A549 (cell line): ENCODE data around the gene DPP7. TPM values are rescaled to one million over a fixed set of nuclear protein-coding genes. Genes with fewer than 3 reads are reported as not detected.

Experiments
- ATAC-seq, 2 experiments: fragments of 200-7000 bp in 1 of 2; fragments of >200 bp in 1 of 2; cut with Nextera tagmentation in 1 of 2; cut with Tn5 transposase in 1 of 2; 3 replicates each; pipeline versions ENCODE4 v1.8.0 to v1.9.1; 2018 to 2020; ENCODE audit warnings: mild to moderate bottlenecking in 1 of 2, moderate library complexity in 1 of 2
- CTCF ChIA-PET: fragments of 300-600 bp; sonication (Branson Sonifier 250); formaldehyde crosslinking; extraction: SDS; loops from one replicate; lab custom pipeline; 2021; ENCODE audit warnings: antibody characterized with exemption, inconsistent platforms; lab: Yijun Ruan, JAX
- POLR2A ChIA-PET: fragments of 350-600 bp; formaldehyde crosslinking; extraction: SDS; loops from one replicate; lab custom pipeline; 2021; ENCODE audit warnings: antibody characterized with exemption, inconsistent platforms; lab: Yijun Ruan, JAX
- DNase-seq, 2 experiments: peaks; one replicate each; pipeline versions ENCODE4 v3.0.0 to v3.0.0-alpha.2; 2011 to 2016; ENCODE audit warnings: low read depth in 1 of 2, low spot score in 1 of 2
- FAIRE-seq: peaks from 2 replicates; lab custom pipeline; 2011; peaks lifted over from hg19 to GRCh38; lab: Jason Lieb, UNC
- H3K27ac ChIP-seq, 2 experiments: fragments of >200 bp; sonication (Bioruptor Twin); formaldehyde crosslinking; 3 replicates each; pipeline ENCODE4 v1.5.1; 2016 to 2017
- H3K4me1 ChIP-seq: fragments of >200 bp; sonication (Bioruptor Twin); formaldehyde crosslinking; 3 replicates; pipeline ENCODE4 v1.6.1; 2016
- H3K4me2 ChIP-seq: fragments of >200 bp; sonication (Bioruptor Twin); formaldehyde crosslinking; 3 replicates; pipeline ENCODE4 v1.6.1; 2016
- H3K4me3 ChIP-seq: fragments of >200 bp; sonication (Bioruptor Twin); formaldehyde crosslinking; 3 replicates; pipeline ENCODE4 v1.5.1; 2016
- H3K9me3 ChIP-seq: fragments of >200 bp; sonication (Bioruptor Twin); formaldehyde crosslinking; 3 replicates; pipeline ENCODE4 v1.6.1; 2016
- BHLHE40 ChIP-seq: IDR thresholded peaks from 2 replicates; pipeline ENCODE4 v1.6.1; 2012; ENCODE audit warnings: low read depth, low read length, inconsistent platforms
- CBX2 ChIP-seq: fragments of 200-600 bp; sonication (generic); IDR thresholded peaks from 2 replicates; pipeline ENCODE4 v1.6.1; 2016; ENCODE audit warnings: low read depth, mild to moderate bottlenecking, borderline replicate concordance
- CEBPB ChIP-seq, 2 experiments: fragments of >200 bp in 1 of 2; sonication (Bioruptor Twin) in 1 of 2; formaldehyde crosslinking in 1 of 2; IDR thresholded peaks; 2 replicates each; pipeline ENCODE4 v1.6.1; 2012 to 2016
- CHD4 ChIP-seq: fragments of 200-600 bp; sonication (generic); IDR thresholded peaks from 2 replicates; pipeline ENCODE4 v1.6.1; 2016; ENCODE audit warnings: antibody characterized with exemption, mild to moderate bottlenecking, borderline replicate concordance
- EHMT2 ChIP-seq: fragments of 200-600 bp; sonication (generic); IDR thresholded peaks from 2 replicates; pipeline ENCODE4 v1.6.1; 2016; ENCODE audit warnings: antibody characterized with exemption, low read depth, mild to moderate bottlenecking, moderate library complexity
- ESRRA ChIP-seq: fragments of 150-350 bp; IDR thresholded peaks from 2 replicates; pipeline ENCODE4 v1.6.1; 2014; ENCODE audit warnings: mild to moderate bottlenecking, low read length, borderline replicate concordance
- FOSB ChIP-seq: fragments of 250-450 bp; sonication (Bioruptor Pico); IDR thresholded peaks from 2 replicates; pipeline ENCODE4 v1.5.0; 2020; ENCODE audit warnings: mild to moderate bottlenecking, moderate library complexity
- FOXS1 ChIP-seq: fragments of 250-450 bp; sonication (Bioruptor Pico); IDR thresholded peaks from 2 replicates; pipeline ENCODE4 v1.5.0; 2020; ENCODE audit warnings: mild to moderate bottlenecking, moderate library complexity
- GATA3 ChIP-seq: IDR thresholded peaks from 2 replicates; pipeline ENCODE4 v1.6.1; 2012; ENCODE audit warnings: borderline replicate concordance
- HDAC2 ChIP-seq: fragments of 200-600 bp; sonication (generic); IDR thresholded peaks from 2 replicates; pipeline ENCODE4 v1.6.1; 2016
- HES2 ChIP-seq: fragments of >200 bp; sonication (Bioruptor Twin); formaldehyde crosslinking; IDR thresholded peaks from 2 replicates; pipeline ENCODE4 v1.6.1; 2016
- HEYL ChIP-seq: fragments of 250-450 bp; sonication (Bioruptor Pico); IDR thresholded peaks from 2 replicates; pipeline ENCODE4 v1.8.0; 2021; ENCODE audit warnings: mild to moderate bottlenecking, moderate library complexity
- HOXA7 ChIP-seq: fragments of 250-450 bp; sonication (Bioruptor Pico); IDR thresholded peaks from 2 replicates; pipeline ENCODE4 v1.5.0; 2020; ENCODE audit warnings: mild to moderate bottlenecking, moderate library complexity
- HOXB5 ChIP-seq: fragments of 250-450 bp; sonication (Bioruptor Pico); IDR thresholded peaks from 2 replicates; pipeline ENCODE4 v1.5.0; 2020; ENCODE audit warnings: mild to moderate bottlenecking, moderate library complexity
- JUN ChIP-seq, 2 experiments: fragments of >200 bp; sonication (Bioruptor Twin); formaldehyde crosslinking; IDR thresholded peaks; 2 replicates in 1 of 2; 3 replicates in 1 of 2; pipeline ENCODE4 v1.6.1; 2016 to 2017
- JUNB ChIP-seq: fragments of >200 bp; sonication (Bioruptor Twin); formaldehyde crosslinking; IDR thresholded peaks from 2 replicates; pipeline ENCODE4 v1.6.1; 2016
- KDM5A ChIP-seq: fragments of 200-600 bp; sonication (generic); IDR thresholded peaks from 2 replicates; pipeline ENCODE4 v1.6.1; 2016; ENCODE audit warnings: antibody characterized with exemption, mild to moderate bottlenecking
- MAFK ChIP-seq: fragments of 450-650 bp; IDR thresholded peaks from 2 replicates; pipeline ENCODE4 v1.6.1; 2014; ENCODE audit not compliant: partially characterized antibody
- MAX ChIP-seq: IDR thresholded peaks from 2 replicates; pipeline ENCODE4 v1.6.1; 2012
- MAZ ChIP-seq: fragments of 150-350 bp; IDR thresholded peaks from 2 replicates; pipeline ENCODE4 v1.6.1; 2014; ENCODE audit warnings: antibody characterized with exemption, low read depth, low read length, borderline replicate concordance
- MYC ChIP-seq: IDR thresholded peaks from 2 replicates; pipeline ENCODE4 v1.6.1; 2012; ENCODE audit warnings: mild to moderate bottlenecking, inconsistent platforms, low read length, improper control_type of control experiment, borderline replicate concordance
- PHF8 ChIP-seq: fragments of 200-600 bp; sonication (generic); IDR thresholded peaks from 2 replicates; pipeline ENCODE4 v1.6.1; 2016; ENCODE audit warnings: low read depth, mild to moderate bottlenecking, antibody characterized with exemption, moderate library complexity, borderline replicate concordance
- POLR2A ChIP-seq: IDR thresholded peaks from 2 replicates; pipeline ENCODE4 v1.6.1; 2012; ENCODE audit warnings: mild to moderate bottlenecking, low read length
- REST ChIP-seq: fragments of 200-600 bp; sonication (generic); IDR thresholded peaks from 2 replicates; pipeline ENCODE4 v1.6.1; 2016; ENCODE audit warnings: antibody characterized with exemption, mild to moderate bottlenecking, moderate library complexity
- USF2 ChIP-seq: fragments of 450-650 bp; IDR thresholded peaks from 2 replicates; pipeline ENCODE4 v1.6.1; 2014; ENCODE audit warnings: antibody characterized with exemption
- ZC3H11A ChIP-seq: fragments of 450-650 bp; IDR thresholded peaks from 2 replicates; pipeline ENCODE4 v1.6.1; 2014; ENCODE audit warnings: antibody characterized with exemption, mild to moderate bottlenecking
- ZNF302 ChIP-seq: fragments of 250-450 bp; sonication (Bioruptor Pico); IDR thresholded peaks from 2 replicates; pipeline ENCODE4 v1.9.0; 2021; ENCODE audit warnings: inconsistent platforms, mild to moderate bottlenecking, moderate library complexity
- WGBS: methylation state at CpG from one replicate; pipeline ENCODE4 v1.1.6; 2017; ENCODE audit errors: missing lambda C conversion rate; 5-methylcytosine and 5-hydroxymethylcytosine counted together
- polyA plus RNA-seq, 4 experiments: library from polyadenylated mRNA; depleted of rRNA in 3 of 4; stranded (reverse); fragments of >200 nt; fragmentation: RNase III in 1 of 4; extraction: RNeasy Plus Mini Kit Qiagen cat#74134 plus additional on column Dnase treatment in 1 of 4; gene quantifications; 2 replicates in 3 of 4; 3 replicates in 1 of 4; pipeline ENCODE4 v1.2.3, GENCODE V29; 2011 to 2017

DPP7 gene
- polyA plus RNA-seq, 2 of the 4 experiments (the other 2 are of a cell fraction), result 27.6 to 71.8 TPM

GRCh38 chr9:137089232-137089947 lies 25.1 kb downstream of the DPP7 start:
- CTCF ChIA-PET, result interaction anchor here (0.9 to 24.0 kb wide), 16 partner anchors 13 to 138 kb away, joined by 3 to 321 read pairs (median 4); partner anchors contain the start of genes NPDC1, RNF224 and SAPCD2
- TF ChIP-seq PHF8 (no peak), HOXB5 (CRISPR knock-in tag) (no peak), MYC (no peak), POLR2A (no peak), BHLHE40 (no peak), CHD4 (no peak), REST (no peak), HES2 (no peak), KDM5A (no peak), FOSB (CRISPR knock-in tag) (no peak), ESRRA (no peak), GATA3 (no peak), FOXS1 (CRISPR knock-in tag) (no peak), ZC3H11A (no peak)
- TF ChIP-seq, all 56 proteins: peak for 0
- Histone ChIP-seq H3K27ac (no peak overlapping the region), H3K4me3 (no peak overlapping the region), H3K4me2 (no peak overlapping the region), H3K9me3 (no peaks in the 10 kb centered on the region), H3K4me1 (peaks cover 22% of the 10 kb centered on the region)
- ATAC-seq (no peak), DNase-seq (no peak), FAIRE-seq (no peak)
- 78% methylated on average over 11 of the region's 11 CpGs for WGBS
- POLR2A ChIA-PET, result no interaction called here

- CTCF ChIA-PET, result interaction anchor here (0.9 to 24.0 kb wide), 12 partner anchors 12 to 149 kb away, joined by 3 to 321 read pairs (median 5); partner anchors contain the start of genes NPDC1, RNF224 and SAPCD2
- 85% methylated on average over 5 of the region's 5 CpGs for WGBS
- peak overlapping the region; percentile 99 for H3K4me2 ChIP-seq
These were observed 26.4 kb downstream of the DPP7 start for GRCh38 chr9:137088121-137088520.

More at GRCh38 chr9:137088121-137088520, 26.4 kb downstream of the DPP7 start:
- Histone ChIP-seq H3K9me3 (no peaks in the 10 kb centered on the region), H3K4me3 (no peak overlapping the region), H3K27ac (no peak overlapping the region), H3K4me1 (peaks cover 34% of the 10 kb centered on the region)
- FAIRE-seq (no peak), ATAC-seq (no peak), DNase-seq (no peak)
- TF ChIP-seq CBX2, result no peak
- TF ChIP-seq USF2, result no peak
- no peak for TF ChIP-seq BHLHE40
- no peak for TF ChIP-seq EHMT2
- no peak for TF ChIP-seq JUN (IDR thresholded peaks at IDR 0.05)
- no peak for TF ChIP-seq ZC3H11A
- no peak for TF ChIP-seq HOXA7
- no peak for TF ChIP-seq MAFK
- TF ChIP-seq MAX, result no peak
- TF ChIP-seq JUNB, result no peak
- TF ChIP-seq ZNF302, result no peak
- TF ChIP-seq MAZ, result no peak
- no peak for TF ChIP-seq ESRRA
- TF ChIP-seq CHD4, result no peak
- TF ChIP-seq HDAC2, result no peak
- no peak for TF ChIP-seq HEYL (CRISPR knock-in tag)
- no peak for TF ChIP-seq HOXB5 (CRISPR knock-in tag)
- TF ChIP-seq CEBPB (IDR thresholded peaks at IDR 0.05), result no peak
- POLR2A ChIA-PET, result interaction anchor here (1.9 kb wide), 1 partner anchor 25 kb away, joined by 4 read pairs; no protein-coding TSS in a partner anchor
